ENCODE results near the gene MYO1D. TPM values are rescaled to one million over a fixed set of nuclear protein-coding genes. Genes with fewer than 3 reads are reported as not detected.
A peak's percentile ranks its signal among the peaks of the same experiment; 100 is the strongest.

The MYO1D gene
- total RNA-seq, 2 experiments from 2014 or later, result 8.4 to 12.2 TPM

DNA sequence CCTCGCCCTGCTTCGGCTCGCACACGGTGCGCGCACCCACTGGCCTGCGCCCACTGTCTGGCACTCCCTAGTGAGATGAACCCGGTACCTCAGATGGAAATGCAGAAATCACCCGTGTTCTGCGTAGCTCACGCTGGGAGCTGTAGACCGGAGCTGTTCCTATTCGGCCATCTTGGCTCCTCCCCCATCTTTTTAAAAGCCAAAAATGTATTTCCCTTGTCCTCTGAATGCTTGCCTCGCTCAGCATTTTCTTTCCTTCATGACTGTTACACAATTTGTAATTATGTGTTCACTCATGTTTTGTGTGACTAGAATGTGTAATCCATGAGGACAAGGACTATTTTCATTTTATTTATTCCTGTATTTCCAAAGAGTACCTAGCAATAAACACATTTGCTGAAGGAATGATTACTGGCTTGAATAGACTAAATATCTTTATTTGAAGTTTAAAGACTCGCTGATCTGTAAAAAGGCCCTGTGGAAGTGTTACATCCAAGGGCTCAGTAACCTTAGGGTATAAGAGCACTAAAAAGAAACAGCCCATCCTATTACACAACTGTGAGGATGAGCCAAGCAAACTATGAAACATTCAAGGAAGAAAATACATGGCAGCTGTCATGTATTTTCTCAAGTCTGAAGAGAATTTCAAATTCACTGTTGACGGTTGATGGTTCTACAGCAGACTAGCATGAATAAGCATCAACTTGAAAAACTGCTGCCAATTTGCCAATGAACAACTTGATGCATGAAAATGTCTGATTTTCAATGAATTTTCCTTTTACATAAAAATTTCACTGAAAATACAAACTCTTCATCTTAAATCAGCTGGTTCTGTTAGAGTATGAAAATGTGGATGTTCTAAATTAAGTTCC lies 192.6 kb downstream of the MYO1D start:
- no peaks in the 10 kb centered on the region for H3K4me1 Mint-ChIP-seq
- no peaks in the 10 kb centered on the region for H3K27me3 Mint-ChIP-seq
- no peak for DNase-seq
- ATAC-seq, result no peak
- no peaks in the 10 kb centered on the region for H3K36me3 Mint-ChIP-seq
- H3K27ac Mint-ChIP-seq, result no peak overlapping the region
- H3K9me3 Mint-ChIP-seq (ENCODE audit: low read depth), result peaks cover 3% of the 10 kb centered on the region
- H3K4me3 Mint-ChIP-seq, result no peak overlapping the region
- CTCF ChIA-PET, result interaction anchor here (1.3 kb wide), 1 partner anchor 8 kb away, joined by 5 read pairs; no protein-coding TSS in a partner anchor

DNA sequence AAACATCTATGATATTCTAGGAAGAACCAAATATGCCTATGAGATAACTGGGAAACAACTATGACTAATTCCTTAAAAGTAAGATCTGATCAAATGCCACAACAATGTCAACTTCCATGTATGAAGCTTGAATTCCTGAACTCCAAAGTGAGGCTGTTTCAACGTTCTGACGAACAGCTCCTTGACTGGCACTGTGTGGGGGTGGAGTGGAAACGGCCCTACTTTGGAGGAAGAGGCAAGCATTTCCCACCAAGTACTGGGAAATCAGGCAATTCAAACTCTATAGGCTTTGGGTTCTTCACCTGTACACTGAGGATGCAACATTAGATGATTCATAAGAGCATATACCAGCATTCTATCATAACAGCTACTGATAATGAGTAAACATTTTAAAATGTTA lies 203.0 kb downstream of the MYO1D start:
- H3K36me3 Mint-ChIP-seq, result peaks cover 4% of the 10 kb centered on the region
- H3K4me1 Mint-ChIP-seq, result peaks cover 2% of the 10 kb centered on the region
- H3K9me3 Mint-ChIP-seq (ENCODE audit: low read depth), result peaks cover 6% of the 10 kb centered on the region
- H3K27me3 Mint-ChIP-seq, result no peaks in the 10 kb centered on the region
- ATAC-seq (no peak), DNase-seq (no peak)
- H3K4me3 Mint-ChIP-seq, result no peak overlapping the region
- H3K27ac Mint-ChIP-seq, result no peak overlapping the region
- CTCF ChIA-PET, result no interaction called here

DNA sequence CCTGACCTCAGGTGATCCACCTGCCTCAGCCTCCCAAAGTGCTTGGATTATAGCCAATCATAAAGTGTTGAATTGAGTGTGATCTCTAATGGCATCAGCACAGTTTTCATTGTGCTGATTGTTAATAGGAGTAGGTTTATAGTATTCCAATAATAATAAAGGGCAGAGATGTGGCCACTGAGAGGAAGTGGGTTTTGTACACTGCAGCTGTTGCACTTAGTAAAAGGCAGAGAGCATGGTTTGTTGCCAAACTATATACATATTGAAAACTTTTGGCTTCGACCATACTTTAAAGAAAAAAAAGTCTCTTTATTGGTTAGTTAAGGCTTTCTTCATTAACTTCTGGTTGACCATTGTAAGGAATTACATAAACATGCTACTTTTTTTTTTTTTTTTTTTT lies 204.2 kb downstream of the MYO1D start:
- ATAC-seq, result no peak
- Mint-ChIP-seq H3K4me1 (peaks cover 2% of the 10 kb centered on the region), H3K9me3 (ENCODE audit: low read depth) (peaks cover 6% of the 10 kb centered on the region)

DNA sequence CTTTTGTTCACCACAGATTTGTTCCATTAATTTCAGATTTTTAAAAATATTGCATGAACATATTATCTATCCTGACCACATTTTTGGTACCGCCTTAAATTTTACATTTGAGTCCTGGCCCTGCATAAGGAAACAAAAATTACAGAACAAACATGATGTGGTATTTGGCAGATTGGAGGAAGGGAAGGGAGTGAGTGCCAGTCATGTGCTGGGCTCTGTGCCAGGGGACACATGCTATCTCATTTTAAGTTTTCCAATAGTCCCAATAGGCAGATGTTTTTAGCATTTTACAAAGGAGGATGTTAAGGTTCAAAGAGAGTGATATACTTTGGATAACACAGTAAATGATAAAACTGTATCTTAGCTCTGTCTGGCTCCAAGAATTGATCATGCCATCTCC lies 205.0 kb downstream of the MYO1D start:
- CTCF ChIA-PET, result interaction anchor here (0.6 to 1.0 kb wide), 2 partner anchors 13 to 130 kb away, joined by 3 read pairs; no protein-coding TSS in a partner anchor
- ATAC-seq, result no peak
- Mint-ChIP-seq H3K4me1 (peaks cover 2% of the 10 kb centered on the region), H3K9me3 (ENCODE audit: low read depth) (peaks cover 6% of the 10 kb centered on the region), H3K36me3 (peaks cover 4% of the 10 kb centered on the region), H3K4me3 (no peak overlapping the region), H3K27ac (no peak overlapping the region), H3K27me3 (no peaks in the 10 kb centered on the region)
- no peak for DNase-seq

More for the DNA sequence above, 204.2 kb downstream of the MYO1D start:
- Mint-ChIP-seq H3K4me3 (no peak overlapping the region), H3K27me3 (no peaks in the 10 kb centered on the region), H3K27ac (no peak overlapping the region), H3K36me3 (peaks cover 4% of the 10 kb centered on the region)
- DNase-seq, result no peak
- CTCF ChIA-PET, result interaction anchor here (0.6 to 1.0 kb wide), 2 partner anchors 13 to 131 kb away, joined by 3 read pairs; no protein-coding TSS in a partner anchor

DNA sequence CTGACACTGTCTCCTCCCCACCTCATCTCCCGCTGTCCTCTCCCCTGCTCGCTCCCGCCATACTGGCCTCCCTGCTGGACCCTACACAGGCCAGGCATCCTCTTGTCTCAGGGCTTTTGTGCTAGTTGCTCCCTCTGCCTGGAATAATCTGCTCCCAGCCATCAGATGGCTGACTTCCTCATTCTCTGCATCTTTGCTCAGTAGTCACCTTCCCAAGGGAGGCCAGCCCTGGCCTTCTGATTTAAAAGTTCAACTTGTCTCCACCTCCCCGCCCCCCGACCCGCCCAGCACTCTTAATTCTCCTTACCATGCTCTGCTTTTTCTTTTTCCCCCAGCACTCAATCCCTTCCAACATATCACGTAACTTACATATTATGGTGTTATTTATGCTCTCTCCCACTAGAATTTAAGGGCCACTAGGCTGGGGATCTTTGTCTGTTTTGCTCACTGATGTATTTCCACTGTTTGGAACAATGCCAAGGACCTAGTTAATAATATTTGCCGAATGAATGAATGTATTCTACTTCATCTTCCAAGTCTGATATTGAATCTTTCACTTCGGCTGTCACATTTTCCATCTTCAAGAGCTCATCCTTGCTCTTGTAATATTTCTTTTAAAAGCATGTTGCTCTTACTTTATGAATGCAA lies 211.9 kb downstream of the MYO1D start:
- Mint-ChIP-seq H3K4me3 (no peak overlapping the region), H3K27me3 (peaks cover 4% of the 10 kb centered on the region), H3K27ac (no peak overlapping the region), H3K4me1 (no peaks in the 10 kb centered on the region), H3K9me3 (ENCODE audit: low read depth) (no peaks in the 10 kb centered on the region), H3K36me3 (no peaks in the 10 kb centered on the region)
- CTCF ChIA-PET, result no interaction called here
- no peak for DNase-seq
- no peak for ATAC-seq

DNA sequence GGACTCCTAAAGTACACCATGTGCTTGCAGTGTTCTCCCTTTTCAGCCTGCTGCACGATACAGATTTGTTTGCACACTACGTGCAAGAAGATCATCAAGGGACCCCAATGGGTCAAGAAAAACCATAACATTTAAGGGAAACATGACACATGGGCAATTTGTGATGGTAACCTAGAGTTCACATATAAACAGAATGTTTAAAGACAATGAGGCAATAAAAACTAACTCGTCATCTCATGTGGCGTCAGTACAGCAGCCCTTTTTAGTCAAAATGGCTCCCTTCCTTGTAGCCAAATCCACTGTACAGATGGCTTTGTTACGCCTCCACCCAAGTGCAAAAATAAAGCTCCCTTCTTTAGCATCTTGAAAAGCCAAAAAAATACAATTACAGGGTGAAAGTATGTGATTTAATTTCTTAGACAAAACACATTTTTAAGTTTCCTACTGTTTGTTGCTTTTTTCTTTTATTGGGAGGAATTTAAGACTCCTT lies 216.4 kb downstream of the MYO1D start:
- DNase-seq (no peak), ATAC-seq (no peak)
- H3K36me3 Mint-ChIP-seq, result no peaks in the 10 kb centered on the region
- peaks cover 8% of the 10 kb centered on the region for H3K4me1 Mint-ChIP-seq
- H3K9me3 Mint-ChIP-seq (ENCODE audit: low read depth), result no peaks in the 10 kb centered on the region
- CTCF ChIA-PET, result interaction anchor here (1.3 kb wide), 1 partner anchor 199 kb away, joined by 3 read pairs; no protein-coding TSS in a partner anchor
- no peak overlapping the region for H3K4me3 Mint-ChIP-seq
- H3K27ac Mint-ChIP-seq, result no peak overlapping the region
- H3K27me3 Mint-ChIP-seq, result peaks cover 4% of the 10 kb centered on the region

DNA sequence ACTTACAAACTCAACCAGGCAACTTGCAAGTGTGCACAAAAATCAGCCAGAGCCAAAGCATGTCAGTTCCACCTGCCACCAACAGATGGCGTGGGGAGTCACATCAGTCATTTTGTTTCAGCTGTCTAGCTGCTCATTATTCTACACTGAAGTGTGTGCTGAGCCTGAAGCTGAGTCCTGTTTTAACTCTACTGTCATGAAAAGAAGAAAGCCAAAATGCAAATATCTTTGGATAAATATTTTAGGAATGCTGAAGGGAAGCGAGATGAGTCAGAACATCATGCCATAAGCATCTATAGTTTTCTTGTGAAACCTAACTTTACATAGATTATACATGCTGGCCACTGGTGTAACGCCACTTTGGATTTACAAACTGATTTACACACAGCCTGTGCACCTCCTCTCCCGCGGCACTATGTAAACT lies 217.5 kb downstream of the MYO1D start:
- Mint-ChIP-seq H3K4me1 (peaks cover 8% of the 10 kb centered on the region), H3K4me3 (no peak overlapping the region), H3K9me3 (ENCODE audit: low read depth) (no peaks in the 10 kb centered on the region), H3K36me3 (no peaks in the 10 kb centered on the region), H3K27me3 (peaks cover 4% of the 10 kb centered on the region), H3K27ac (no peak overlapping the region)
- peak; percentile 61 for ATAC-seq
- DNase-seq, result peak; percentile 74
- CTCF ChIA-PET, result interaction anchor here (0.7 to 2.2 kb wide), 25 partner anchors 10 to 343 kb away, joined by 3 to 10 read pairs (median 4); partner anchors contain the start of gene MYO1D

DNA sequence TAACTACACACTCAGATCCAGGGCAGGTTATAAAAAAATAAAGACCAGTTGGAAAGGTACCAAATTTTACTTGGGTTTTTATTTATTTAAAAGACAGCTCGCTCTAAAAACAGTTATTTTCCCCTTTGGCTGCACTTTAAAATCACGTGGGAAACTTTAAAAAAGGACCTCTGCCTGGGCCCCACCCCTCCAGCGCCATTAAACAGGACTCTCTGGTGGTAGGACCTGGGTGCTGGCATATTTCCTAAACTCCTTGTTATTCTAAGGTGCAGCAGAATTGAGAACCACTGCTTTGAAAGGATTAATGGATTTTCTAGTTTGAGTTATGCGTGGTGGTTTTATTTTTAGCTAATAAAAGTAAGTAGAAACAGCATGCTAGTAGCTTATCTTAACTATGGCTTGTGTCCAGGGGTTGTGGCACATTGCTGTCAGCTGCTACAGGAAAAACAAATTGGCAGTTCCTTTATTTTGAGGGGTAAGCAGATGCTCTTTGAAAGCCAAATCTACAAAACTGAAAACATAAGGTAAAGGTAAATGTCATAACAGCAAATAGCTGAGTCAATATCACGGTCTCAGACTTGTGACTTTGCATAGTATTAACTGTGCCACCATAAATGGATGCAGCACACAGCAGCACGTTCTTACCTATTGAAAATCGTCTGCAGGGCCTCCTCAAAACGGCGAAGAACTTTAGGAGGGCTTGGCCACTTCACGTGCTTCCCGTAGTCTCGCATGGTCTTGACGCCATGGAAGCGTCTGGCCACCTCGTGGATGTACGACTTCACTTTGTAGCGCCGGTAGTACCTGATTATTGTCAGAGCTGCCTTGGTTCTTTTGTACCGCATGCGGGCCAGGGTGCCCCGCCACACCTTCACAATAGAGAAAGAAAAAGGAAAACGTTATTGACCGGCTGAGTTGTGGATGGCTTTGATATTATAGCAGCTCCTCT lies 218.2 kb downstream of the MYO1D start:
- Mint-ChIP-seq H3K4me3 (no peak overlapping the region), H3K4me1 (peaks cover 8% of the 10 kb centered on the region), H3K36me3 (no peaks in the 10 kb centered on the region), H3K27ac (no peak overlapping the region), H3K9me3 (ENCODE audit: low read depth) (no peaks in the 10 kb centered on the region), H3K27me3 (peaks cover 4% of the 10 kb centered on the region)
- DNase-seq (no peak), ATAC-seq (no peak)
- CTCF ChIA-PET, result interaction anchor here (0.7 to 2.2 kb wide), 29 partner anchors 10 to 343 kb away, joined by 3 to 10 read pairs (median 4); partner anchors contain the start of genes MYO1D and PSMD11

DNA sequence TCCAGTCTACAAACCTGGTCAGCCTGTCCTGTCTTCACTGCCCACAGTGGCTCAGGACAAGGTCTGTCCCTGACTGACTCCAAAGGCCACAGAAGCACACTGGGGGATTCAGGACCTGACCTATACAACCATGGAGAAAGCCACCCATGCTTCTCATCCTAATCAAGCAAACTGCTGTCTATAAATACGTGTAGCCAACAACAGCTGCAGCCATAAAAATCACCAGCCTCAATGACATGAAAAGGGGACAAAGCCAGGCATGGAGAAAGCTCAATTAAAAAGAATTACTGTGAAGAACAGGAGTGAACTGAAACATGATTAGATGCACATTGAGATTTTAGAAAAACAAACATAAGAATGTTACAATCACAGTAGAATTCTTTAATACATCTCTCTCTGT lies 220.0 kb downstream of the MYO1D start:
- Mint-ChIP-seq H3K36me3 (peaks cover 4% of the 10 kb centered on the region), H3K4me1 (peaks cover 8% of the 10 kb centered on the region), H3K27me3 (peaks cover 4% of the 10 kb centered on the region), H3K27ac (no peak overlapping the region), H3K9me3 (ENCODE audit: low read depth) (no peaks in the 10 kb centered on the region), H3K4me3 (no peak overlapping the region)
- ATAC-seq (no peak), DNase-seq (no peak)
- CTCF ChIA-PET, result no interaction called here

DNA sequence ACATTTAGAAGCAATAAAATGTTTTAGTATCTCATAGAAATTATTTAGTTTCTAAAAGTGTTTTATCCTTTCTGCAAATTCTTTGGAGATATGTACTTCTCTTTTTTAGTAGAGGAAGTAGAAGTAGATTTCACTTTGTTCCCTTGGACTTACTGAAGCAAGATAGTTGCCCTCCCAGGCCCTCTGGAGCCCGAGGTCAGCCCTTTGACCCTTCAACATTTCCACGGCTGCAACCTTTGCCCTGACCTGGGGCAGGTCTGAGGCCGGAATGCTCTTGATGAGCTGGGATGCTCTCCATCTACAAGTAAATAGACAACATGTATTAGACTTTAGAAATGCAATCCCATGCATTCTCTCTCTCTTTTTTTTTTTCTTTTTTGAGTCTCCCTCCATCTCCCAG lies 222.6 kb downstream of the MYO1D start:
- Mint-ChIP-seq H3K4me3 (no peak overlapping the region), H3K36me3 (peaks cover 23% of the 10 kb centered on the region), H3K27me3 (no peaks in the 10 kb centered on the region), H3K27ac (no peak overlapping the region), H3K4me1 (peaks cover 8% of the 10 kb centered on the region), H3K9me3 (ENCODE audit: low read depth) (peaks cover 15% of the 10 kb centered on the region)
- DNase-seq (no peak), ATAC-seq (no peak)
- CTCF ChIA-PET, result no interaction called here

DNA sequence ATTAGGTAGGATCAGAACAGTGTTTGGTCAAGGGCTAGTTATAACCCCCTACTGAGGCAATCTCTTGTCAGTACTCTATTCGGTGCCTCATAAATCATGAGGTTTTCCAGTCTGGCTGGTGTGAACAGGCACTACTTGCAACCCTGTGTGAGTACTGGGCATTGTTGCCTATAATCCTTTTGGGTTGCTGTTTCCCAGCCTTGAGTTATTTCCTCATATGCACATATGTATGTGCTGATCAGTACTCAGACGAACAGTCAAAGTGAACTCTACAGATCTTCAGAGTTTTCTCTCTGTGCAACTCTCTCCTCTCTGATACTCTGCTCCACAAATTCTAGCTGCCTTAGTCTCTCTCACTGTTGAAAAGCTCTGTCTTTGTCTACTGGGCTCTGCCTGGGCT lies 225.8 kb downstream of the MYO1D start:
- Mint-ChIP-seq H3K27me3 (no peaks in the 10 kb centered on the region), H3K9me3 (ENCODE audit: low read depth) (peaks cover 17% of the 10 kb centered on the region), H3K36me3 (peaks cover 25% of the 10 kb centered on the region), H3K4me3 (no peak overlapping the region), H3K4me1 (no peaks in the 10 kb centered on the region), H3K27ac (no peak overlapping the region)
- ATAC-seq (no peak), DNase-seq (no peak)
- CTCF ChIA-PET, result no interaction called here

DNA sequence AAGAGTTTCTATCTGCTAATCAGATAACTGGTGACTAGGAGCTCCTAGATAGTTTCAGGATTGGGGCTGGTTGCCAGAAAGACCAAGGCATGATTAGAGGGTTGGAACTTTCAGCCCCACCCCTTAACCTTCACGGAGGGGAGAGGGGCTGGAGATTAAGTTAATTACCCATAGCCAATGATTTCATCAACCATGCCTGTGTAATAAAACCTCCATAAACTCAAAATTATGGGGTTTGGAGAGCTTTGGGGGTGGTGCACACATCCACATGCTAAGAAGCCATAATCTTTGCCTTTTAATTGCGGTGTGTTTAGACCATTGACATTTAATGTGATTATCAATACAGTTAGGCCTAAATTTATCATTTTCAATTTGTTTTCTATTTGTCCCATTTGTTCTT lies 228.5 kb downstream of the MYO1D start:
- DNase-seq, result no peak
- ATAC-seq, result no peak
- CTCF ChIA-PET, result interaction anchor here (2.5 kb wide), 1 partner anchor 10 kb away, joined by 10 read pairs; no protein-coding TSS in a partner anchor
- Mint-ChIP-seq H3K9me3 (ENCODE audit: low read depth) (peaks cover 17% of the 10 kb centered on the region), H3K4me3 (no peak overlapping the region), H3K27ac (no peak overlapping the region), H3K4me1 (no peaks in the 10 kb centered on the region), H3K36me3 (peaks cover 25% of the 10 kb centered on the region), H3K27me3 (no peaks in the 10 kb centered on the region)
